PC-9 (cell line): ENCODE results near the gene IL17REL. TPM values are rescaled to one million over a fixed set of nuclear protein-coding genes. Genes with fewer than 3 reads are reported as not detected.

Experiments used
- BruUV-seq: library from RNA; stranded (reverse); fragments of 400-500 nt; replicated peaks from 2 replicates; lab custom pipeline; 2021; lab: Mats Ljungman, UMichigan
- CTCF ChIA-PET: fragments of 300-600 bp; sonication (Branson Sonifier 250); formaldehyde crosslinking; loops from one replicate; lab custom pipeline; 2022; ENCODE audit warnings: antibody characterized with exemption; lab: Charles Lee
- POLR2A ChIA-PET: fragments of 300-600 bp; sonication (Branson Sonifier 250); formaldehyde crosslinking; loops from one replicate; lab custom pipeline; 2022; ENCODE audit warnings: antibody characterized with exemption; ENCODE audit not compliant: unreplicated experiment; lab: Charles Lee
- DNase-seq, 2 experiments: peaks; one replicate each; pipeline versions ENCODE4 v3.0.0 to v3.0.0-alpha.2; 2015 to 2022; ENCODE audit warnings: mixed read lengths in 1 of 2
- H2AFZ ChIP-seq: fragments of 200-600 bp; sonication (generic); 2 replicates; pipeline ENCODE4 v1.8.1; 2017; ENCODE audit warnings: antibody characterized with exemption
- H3F3A ChIP-seq: fragments of 200-600 bp; sonication (generic); 2 replicates; pipeline ENCODE4 v1.8.1; 2017; ENCODE audit warnings: antibody characterized with exemption, mild to moderate bottlenecking, low read depth; ENCODE audit not compliant: insufficient read depth
- H3K27ac ChIP-seq: fragments of 200-600 bp; sonication (generic); 2 replicates; pipeline ENCODE4 v1.6.1; 2016; ENCODE audit warnings: mixed run types
- H3K27me3 ChIP-seq: fragments of 200-600 bp; sonication (generic); 2 replicates; pipeline ENCODE4 v1.6.1; 2016; ENCODE audit warnings: low read depth, mixed run types; ENCODE audit not compliant: insufficient read depth
- H3K36me3 ChIP-seq: fragments of 200-600 bp; sonication (generic); 2 replicates; pipeline ENCODE4 v1.6.1; 2016; ENCODE audit warnings: low read depth, mixed run types
- H3K4me1 ChIP-seq: fragments of 200-600 bp; sonication (generic); replicated peaks from 2 replicates; pipeline ENCODE4 v1.6.1; 2016; ENCODE audit warnings: mixed run types; ENCODE audit not compliant: insufficient read depth
- H3K4me2 ChIP-seq: fragments of 200-600 bp; sonication (generic); 2 replicates; pipeline ENCODE4 v1.6.1; 2017; ENCODE audit warnings: mixed run types
- H3K4me3 ChIP-seq: fragments of 200-600 bp; sonication (generic); 2 replicates; pipeline ENCODE4 v1.6.1; 2016; ENCODE audit warnings: mixed run types
- H3K79me2 ChIP-seq: fragments of 200-600 bp; sonication (generic); 2 replicates; pipeline ENCODE4 v1.6.1; 2017; ENCODE audit warnings: low read depth, mixed run types
- H3K9me2 ChIP-seq: fragments of 200-600 bp; sonication (generic); 2 replicates; pipeline ENCODE4 v1.8.1; 2017; ENCODE audit warnings: mild to moderate bottlenecking; ENCODE audit not compliant: insufficient read depth
- H3K9me3 ChIP-seq: fragments of 200-600 bp; sonication (generic); 2 replicates; pipeline ENCODE4 v1.8.1; 2016; ENCODE audit warnings: low read depth; ENCODE audit not compliant: insufficient read depth
- H4K20me1 ChIP-seq: fragments of 200-600 bp; sonication (generic); 2 replicates; pipeline ENCODE4 v1.8.1; 2017; ENCODE audit not compliant: insufficient read depth
- CTCF ChIP-seq: fragments of 200-600 bp; sonication (generic); conservative IDR thresholded peaks from 2 replicates; pipeline ENCODE4 v1.6.1; 2017; ENCODE audit warnings: mixed run types, antibody characterized with exemption, mild to moderate bottlenecking, moderate library complexity
- EZH2 ChIP-seq: fragments of 200-600 bp; sonication (generic); IDR thresholded peaks from 2 replicates; pipeline ENCODE4 v1.8.0; 2017; ENCODE audit warnings: antibody characterized with exemption, low read depth
- intact Hi-C: fragments of 100-400 bp; cut with micrococcal nuclease; formaldehyde crosslinking; loops from one replicate; pipeline ENCODE4 v1.10.0; 2022; ENCODE audit not compliant: unreplicated experiment
- total RNA-seq: library from RNA; stranded (reverse); gene quantifications from 2 replicates; pipeline ENCODE4 v1.2.3, GENCODE V29; 2021

Gene IL17REL
- total RNA-seq, 1 experiment from 2014 or later = not detected

DNA sequence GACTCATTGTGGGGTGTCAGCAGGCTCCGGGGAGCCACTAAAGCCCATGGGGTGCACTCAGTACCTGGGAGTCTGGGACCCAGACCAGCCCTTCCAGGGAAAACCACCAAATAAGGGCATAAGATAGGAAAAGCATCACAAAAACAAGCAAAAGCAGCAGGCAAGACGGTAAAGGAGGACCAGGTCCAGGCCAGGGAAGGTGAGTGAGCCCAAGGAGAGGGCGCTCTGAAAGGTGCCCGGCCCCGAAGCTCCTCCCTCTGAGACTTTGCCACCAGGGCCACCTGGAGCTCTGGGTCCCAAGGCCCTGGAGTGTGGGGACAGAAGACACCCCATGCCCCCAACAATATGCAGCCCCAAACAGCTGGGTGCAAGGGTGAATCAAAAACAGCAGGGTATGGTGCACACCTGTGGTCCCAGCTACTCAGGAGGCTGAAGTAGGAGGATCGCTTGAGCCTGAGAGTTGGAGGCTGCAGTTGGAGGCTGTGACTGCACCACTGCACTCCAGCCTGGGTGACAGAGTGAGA lies 5.2 kb upstream of the IL17REL start:
- no TSS peak for BruUV-seq
- no peak for DNase-seq
- POLR2A ChIA-PET = no interaction called here
- intact Hi-C loops = no loop called here
- Histone ChIP-seq H3K4me2 (no peak overlapping the region), H3F3A (no peaks in the 10 kb centered on the region; the same call in 1 of the 2 replicates), H3K9me3 (no peaks in the 10 kb centered on the region), H2AFZ (no peak overlapping the region), H3K27ac (no peak overlapping the region), H4K20me1 (no peaks in the 10 kb centered on the region), H3K27me3 (peaks cover 47% of the 10 kb centered on the region), H3K4me1 (0 out of 2 replicates have a peak, but pooled peaks cover under 1% of the 10 kb centered on the region), H3K36me3 (no peaks in the 10 kb centered on the region), H3K4me3 (no peak overlapping the region), H3K79me2 (no peaks in the 10 kb centered on the region), H3K9me2 (no peaks in the 10 kb centered on the region)
- CTCF ChIA-PET = interaction anchor here (0.7 kb wide), 1 partner anchor 391 kb away, joined by 3 read pairs; no protein-coding TSS in a partner anchor
- TF ChIP-seq CTCF (no peak), EZH2 (no peak)

GRCh38 chr22:50016988-50017700 lies 4.6 kb upstream of the IL17REL start:
- ChIA-PET CTCF (no interaction called here), POLR2A (interaction anchor here (0.7 kb wide), 1 partner anchor 219 kb away, joined by 4 read pairs; no protein-coding TSS in a partner anchor)
- no peak overlapping the region for H3K4me3 ChIP-seq
- peak in 1 of 2 experiments; percentile 49 for DNase-seq
- H3K79me2 ChIP-seq = no peaks in the 10 kb centered on the region
- H3K9me2 ChIP-seq = no peaks in the 10 kb centered on the region
- no TSS peak for BruUV-seq
- intact Hi-C loops = no loop called here
- H3K4me1 ChIP-seq = 0 out of 2 replicates have a peak, but pooled peaks cover 3% of the 10 kb centered on the region
- peaks cover 47% of the 10 kb centered on the region for H3K27me3 ChIP-seq
- no peak overlapping the region for H3K4me2 ChIP-seq
- H3K27ac ChIP-seq = no peak overlapping the region
- H3K36me3 ChIP-seq = no peaks in the 10 kb centered on the region
- H3F3A ChIP-seq = no peaks in the 10 kb centered on the region; the same call in 1 of the 2 replicates
- TF ChIP-seq CTCF (no peak), EZH2 (no peak)
- H2AFZ ChIP-seq = no peak overlapping the region
- no peaks in the 10 kb centered on the region for H4K20me1 ChIP-seq
- no peaks in the 10 kb centered on the region for H3K9me3 ChIP-seq

- Histone ChIP-seq H3K9me2 (no peaks in the 10 kb centered on the region), H3K27me3 (peaks cover 54% of the 10 kb centered on the region), H3K4me3 (no peak overlapping the region), H2AFZ (no peak overlapping the region), H3F3A (no peaks in the 10 kb centered on the region; the same call in 1 of the 2 replicates), H3K27ac (no peak overlapping the region), H3K36me3 (no peaks in the 10 kb centered on the region), H3K79me2 (no peaks in the 10 kb centered on the region), H4K20me1 (0 out of 2 replicates have a peak, but pooled peaks cover 3% of the 10 kb centered on the region), H3K4me1 (0 out of 2 replicates have a peak, but pooled peaks cover 3% of the 10 kb centered on the region), H3K4me2 (no peak overlapping the region), H3K9me3 (no peaks in the 10 kb centered on the region)
- ChIA-PET CTCF (no interaction called here), POLR2A (interaction anchor here (0.5 to 0.7 kb wide), 2 partner anchors 26 to 219 kb away, joined by 3 to 4 read pairs; no protein-coding TSS in a partner anchor)
- TF ChIP-seq CTCF (no peak), EZH2 (no peak)
- DNase-seq = no peak
- intact Hi-C loops = no loop called here
- BruUV-seq = no TSS peak
These were observed 3.9 kb upstream of the IL17REL start for GRCh38 chr22:50016308-50016987.
